ENCODE results near the gene PMF1.

Gene PMF1

GRCh38 chr1:156276532-156276931 is 63.7 kb downstream of the PMF1 start:
- FAIRE-seq: no peak

DNA sequence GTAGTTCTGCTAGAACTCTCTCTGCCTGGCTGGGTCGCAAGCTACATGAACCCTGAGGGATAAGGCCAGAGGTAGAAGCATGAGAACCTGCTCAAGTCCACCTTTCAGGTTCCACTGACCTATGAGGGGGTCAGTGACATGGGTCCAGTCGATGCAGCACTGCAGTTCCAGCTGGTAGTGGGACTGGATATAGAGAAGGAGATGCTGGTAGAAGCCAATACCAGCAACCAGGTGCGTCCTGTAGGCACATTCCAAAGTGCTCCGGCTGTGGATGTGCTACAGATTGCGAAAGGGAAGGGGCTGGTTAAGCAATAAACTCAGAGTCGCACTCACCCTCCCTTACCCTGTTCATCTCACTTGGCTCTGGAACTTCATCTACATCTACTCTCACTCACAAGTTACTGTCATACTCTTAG is 64.2 kb downstream of the PMF1 start:
- no peak for FAIRE-seq

GRCh38 chr1:156279837-156280236 is 67.0 kb downstream of the PMF1 start:
- no peak for FAIRE-seq

DNA sequence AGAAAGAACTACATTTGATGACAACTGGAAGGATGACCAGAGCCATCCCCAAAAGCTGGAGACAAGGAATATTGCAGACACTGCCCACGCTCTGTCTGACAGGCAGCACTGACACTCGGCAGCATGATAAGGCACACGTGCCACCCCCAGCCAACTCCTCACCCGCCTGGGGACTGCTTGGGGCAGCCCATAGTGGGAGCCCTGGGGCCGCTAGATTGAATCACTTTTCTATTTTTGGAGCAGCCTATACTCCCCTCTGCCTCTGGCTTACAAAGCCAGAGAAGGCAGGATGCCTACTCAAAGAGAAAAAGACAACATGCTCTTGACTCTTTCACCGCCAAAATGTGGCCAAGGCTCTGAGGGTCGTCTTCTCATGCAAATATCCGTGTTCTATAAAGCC is 68.5 kb downstream of the PMF1 start:
- no peak for FAIRE-seq

DNA sequence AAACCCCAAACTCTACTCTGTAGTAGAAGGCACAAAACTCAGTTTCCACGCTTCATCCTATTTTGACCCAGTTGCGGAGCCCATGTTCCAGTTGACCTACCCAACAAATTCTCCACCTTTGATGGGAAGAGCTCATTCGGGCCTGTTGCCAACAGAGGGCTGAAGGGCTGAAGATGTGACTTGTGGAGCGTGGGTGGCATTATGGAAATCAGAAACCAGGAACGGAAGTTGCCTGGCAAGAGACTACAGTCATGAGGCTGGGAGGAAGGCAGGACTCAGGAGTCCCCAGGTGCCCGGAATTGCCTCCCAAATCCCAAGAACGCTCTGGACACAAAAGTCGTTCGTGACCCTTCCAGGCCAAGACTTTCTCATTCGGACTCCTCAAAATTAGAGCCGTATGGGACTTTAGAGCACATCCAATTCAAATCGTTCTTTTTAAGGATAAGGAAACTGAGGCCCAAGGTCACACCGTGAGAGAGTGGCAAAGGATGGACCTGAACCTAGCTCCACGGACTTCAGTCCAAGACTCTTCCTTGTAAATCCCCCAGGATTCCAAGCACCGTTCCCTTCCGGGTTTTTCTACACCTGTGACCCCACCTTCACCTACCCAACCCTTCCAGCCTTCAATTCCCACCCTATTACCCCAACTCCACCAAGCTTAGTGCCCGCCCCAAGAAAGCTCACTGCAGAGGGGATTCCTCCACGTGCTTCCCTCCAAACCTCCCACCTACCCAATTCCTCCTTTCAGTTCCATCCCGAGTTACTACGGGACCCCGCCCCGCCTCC is 69.1 kb downstream of the PMF1 start:
- no peak for FAIRE-seq

DNA sequence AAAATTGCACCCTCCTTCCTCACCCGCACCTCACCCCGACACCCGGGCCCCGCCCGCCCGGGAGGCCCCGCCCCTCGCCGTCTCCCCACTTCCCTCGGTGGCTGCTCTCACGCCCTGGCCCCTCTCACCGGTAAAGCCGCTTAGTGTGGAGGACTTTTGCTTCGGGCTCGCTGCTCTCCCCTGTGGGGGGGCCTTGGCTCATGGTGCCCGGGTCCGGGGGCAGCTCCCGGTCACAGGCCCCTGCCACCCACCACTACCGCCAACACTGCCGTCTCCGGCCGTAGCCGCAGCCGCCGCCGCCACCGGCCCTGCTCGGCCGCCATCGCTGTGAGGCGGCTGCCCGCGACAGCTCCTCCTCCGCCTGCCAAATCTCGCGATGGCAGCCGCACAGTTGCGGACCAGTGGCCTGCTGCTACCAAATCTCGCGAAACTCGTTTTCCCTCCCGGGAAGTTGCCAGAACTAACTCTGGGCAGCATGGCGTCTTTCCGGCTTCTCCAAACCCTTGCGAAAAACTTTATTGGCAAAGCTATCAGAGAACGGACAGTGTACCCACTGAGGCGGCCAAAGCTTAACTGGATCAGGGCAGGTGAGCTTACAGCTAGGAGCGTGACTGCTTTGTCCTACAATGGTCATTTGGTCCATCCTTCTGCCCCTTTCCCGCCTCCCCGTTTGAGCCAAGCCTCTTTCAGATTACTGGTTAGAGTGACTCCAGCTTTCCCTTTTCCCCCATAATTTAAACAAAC is 69.8 kb downstream of the PMF1 start, which contains the start of gene SMG5:
Gene SMG5 (minus strand): TSS at position 347 of the 744 bp plus-strand sequence. CDS start 145 bp downstream, at position 202.
- no peak for FAIRE-seq

DNA sequence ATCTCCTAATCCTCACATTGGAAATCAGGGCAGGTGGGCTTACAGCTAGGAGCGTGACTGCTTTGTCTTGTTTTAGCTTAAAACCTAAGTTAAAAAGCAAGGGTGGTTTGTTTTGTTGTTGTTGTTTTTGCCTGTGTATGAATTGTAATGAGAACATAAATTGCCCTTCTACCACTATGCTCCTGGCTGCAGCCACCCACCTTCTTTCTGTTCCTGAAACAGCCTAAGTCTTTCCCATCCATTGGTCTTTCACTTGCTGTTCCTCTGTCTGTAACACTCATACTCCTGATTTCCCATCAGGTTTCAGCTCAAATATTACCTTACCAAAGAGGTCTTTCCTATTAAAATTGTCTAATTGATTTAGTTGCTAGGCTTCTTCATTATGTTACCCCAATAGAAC is 70.7 kb downstream of the PMF1 start:
- FAIRE-seq: no peak

- FAIRE-seq: no peak
These were observed 71.3 kb downstream of the PMF1 start, which contains the start of gene TMEM79 for GRCh38 chr1:156284112-156284511. Gene TMEM79, plus strand, starts transcription at chr1:156284325. Its CDS starts 902 bp downstream, at chr1:156285227.

DNA sequence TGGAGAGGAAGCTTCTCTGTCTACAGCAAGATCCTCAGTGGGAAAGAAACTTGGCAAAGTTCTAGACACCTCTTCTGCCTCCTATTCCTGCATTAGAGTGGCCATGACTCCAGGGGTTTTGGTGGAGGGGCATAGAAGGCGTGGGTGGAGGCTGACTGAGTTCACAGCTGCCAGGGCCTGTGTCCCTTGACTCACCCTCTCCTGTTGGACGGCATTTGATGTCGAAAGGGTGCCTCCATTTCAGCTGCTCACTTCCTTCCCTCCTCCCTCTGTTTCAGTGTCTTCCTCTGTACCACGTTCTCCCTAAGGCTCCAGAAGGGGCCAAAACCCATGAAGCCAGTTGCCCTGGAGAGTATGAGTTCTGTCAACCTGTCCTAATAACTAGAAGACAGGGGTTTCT is 72.0 kb downstream of the PMF1 start:
- FAIRE-seq: no peak

- no peak for FAIRE-seq
These were observed 72.6 kb downstream of the PMF1 start for GRCh38 chr1:156285437-156285836.

- no peak for FAIRE-seq
These were observed 73.3 kb downstream of the PMF1 start for GRCh38 chr1:156286061-156286460.

Measured in colon (tissue), 2 donors.